Body of pancreas (tissue), 4 donors: ENCODE data around the gene ZNF175. TPM values are rescaled to one million over a fixed set of nuclear protein-coding genes. Genes with fewer than 3 reads are reported as not detected.

Experiments used
- ATAC-seq: fragments of 150-250 bp; one replicate; pipeline ENCODE4 v1.9.1; 2016
- DNase-seq, 4 donors: peaks; one replicate each; pipeline ENCODE4 v3.0.0-alpha.2; 2019
- H3K27ac ChIP-seq, 4 donors: fragments of 200-600 bp; sonication (generic); 1 replicate in 3 of 4; 2 replicates in 1 of 4; pipeline versions ENCODE4 v1.5.1 to v1.6.1; 2016 to 2019; ENCODE audit warnings: mild to moderate bottlenecking in 1 of 4, mixed read lengths in 1 of 4, moderate library complexity in 1 of 4
- H3K27me3 ChIP-seq, 2 donors: fragments of 200-600 bp; sonication (generic); one replicate each; pipeline ENCODE4 v1.6.0; 2016; ENCODE audit warnings: mild to moderate bottlenecking in 1 of 2
- H3K36me3 ChIP-seq, 2 donors: fragments of 200-600 bp; sonication (generic); replicated peaks in 1 of 2; 2 replicates each; pipeline ENCODE4 v1.5.1; 2016; ENCODE audit warnings: low read depth in 2 of 2; ENCODE audit not compliant: insufficient read depth in 1 of 2
- H3K4me1 ChIP-seq: fragments of 200-600 bp; sonication (generic); one replicate; pipeline ENCODE4 v1.6.0; 2016
- H3K4me3 ChIP-seq, 2 donors: fragments of 200-600 bp; sonication (generic); 1 replicate in 1 of 2; 2 replicates in 1 of 2; pipeline ENCODE4 v1.5.1; 2016 to 2019
- H3K9me3 ChIP-seq, 3 donors: fragments of 200-600 bp; sonication (generic); 1 replicate in 2 of 3; 2 replicates in 1 of 3; pipeline ENCODE4 v1.5.1; 2016
- POLR2A ChIP-seq, 3 donors: fragments of 450-650 bp; IDR thresholded peaks; one replicate each; pipeline ENCODE4 v1.6.1; 2016; ENCODE audit warnings: antibody characterized with exemption in 3 of 3, mild to moderate bottlenecking in 2 of 3
- WGBS, 2 donors: methylation state at CpG; one replicate each; pipeline ENCODE4 v1.1.5; 2017; 5-methylcytosine and 5-hydroxymethylcytosine counted together
- intact Hi-C: fragments of 100-400 bp; cut with DNase I; formaldehyde crosslinking; loops from one replicate; pipeline ENCODE4 v1.15.1; 2023
- total RNA-seq, 2 donors: library from RNA; depleted of rRNA; stranded (reverse); fragments of >200 nt; gene quantifications; one replicate each; pipeline ENCODE4 v1.1.0, GENCODE V29; 2016
- TF ChIP-seq, protein P1 (sequence below), 7 experiments: fragments of 450-650 bp in 4 of 7; fragments of 200-600 bp in 3 of 7; sonication (generic) in 3 of 7; IDR thresholded peaks; one replicate each; pipeline ENCODE4 v1.5.1; 2016 to 2019; ENCODE audit warnings: antibody characterized with exemption in 7 of 7

The ZNF175 gene
- total RNA-seq, 2 donors from 2014 or later: 4.3 to 5.2 TPM

GRCh38 chr19:51552996-51553725 is 17.9 kb upstream of the ZNF175 start:
- no peak for TF ChIP-seq POLR2A (IDR thresholded peaks at IDR 0.05)
- TF ChIP-seq, protein P1, sequence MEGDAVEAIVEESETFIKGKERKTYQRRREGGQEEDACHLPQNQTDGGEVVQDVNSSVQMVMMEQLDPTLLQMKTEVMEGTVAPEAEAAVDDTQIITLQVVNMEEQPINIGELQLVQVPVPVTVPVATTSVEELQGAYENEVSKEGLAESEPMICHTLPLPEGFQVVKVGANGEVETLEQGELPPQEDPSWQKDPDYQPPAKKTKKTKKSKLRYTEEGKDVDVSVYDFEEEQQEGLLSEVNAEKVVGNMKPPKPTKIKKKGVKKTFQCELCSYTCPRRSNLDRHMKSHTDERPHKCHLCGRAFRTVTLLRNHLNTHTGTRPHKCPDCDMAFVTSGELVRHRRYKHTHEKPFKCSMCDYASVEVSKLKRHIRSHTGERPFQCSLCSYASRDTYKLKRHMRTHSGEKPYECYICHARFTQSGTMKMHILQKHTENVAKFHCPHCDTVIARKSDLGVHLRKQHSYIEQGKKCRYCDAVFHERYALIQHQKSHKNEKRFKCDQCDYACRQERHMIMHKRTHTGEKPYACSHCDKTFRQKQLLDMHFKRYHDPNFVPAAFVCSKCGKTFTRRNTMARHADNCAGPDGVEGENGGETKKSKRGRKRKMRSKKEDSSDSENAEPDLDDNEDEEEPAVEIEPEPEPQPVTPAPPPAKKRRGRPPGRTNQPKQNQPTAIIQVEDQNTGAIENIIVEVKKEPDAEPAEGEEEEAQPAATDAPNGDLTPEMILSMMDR (IDR thresholded peaks at IDR 0.05): no peak
- intact Hi-C loops: no loop called here
- ATAC-seq: no peak
- 5 to 6% methylated on average over 20 of the region's 20 CpGs for WGBS, 2 donors
- Histone ChIP-seq H3K4me1 (no peaks in the 10 kb centered on the region), H3K9me3 (no peaks in the 10 kb centered on the region), H3K4me3 (no peak overlapping the region), H3K36me3 (no peaks in the 10 kb centered on the region), H3K27ac (no peak overlapping the region), H3K27me3 (no peaks in the 10 kb centered on the region)
- DNase-seq: peak; percentile 48 to 71 (median 52)

- intact Hi-C loops: no loop called here
Measured at GRCh38 chr19:51559240-51559639, 11.8 kb upstream of the ZNF175 start.

GRCh38 chr19:51560339-51560738 is 10.7 kb upstream of the ZNF175 start:
- Histone ChIP-seq H3K36me3 (no peaks in the 10 kb centered on the region), H3K4me3 (no peak overlapping the region), H3K4me1 (no peaks in the 10 kb centered on the region), H3K27ac (no peak overlapping the region), H3K27me3 (no peaks in the 10 kb centered on the region), H3K9me3 (no peaks in the 10 kb centered on the region)
- DNase-seq: no peak
- intact Hi-C loops: loop anchor here (5.0 kb wide), 1 partner anchor 37 kb away; no protein-coding TSS in a partner anchor
- ATAC-seq: no peak
- TF ChIP-seq, protein P1 (IDR thresholded peaks at IDR 0.05): no peak
- no peak for TF ChIP-seq POLR2A (IDR thresholded peaks at IDR 0.05)
- 14 to 17% methylated on average over 3 to 4 of the region's 4 CpGs for WGBS, 2 donors

More at GRCh38 chr19:51559240-51559639, 11.8 kb upstream of the ZNF175 start:
- Histone ChIP-seq H3K27ac (no peak overlapping the region), H3K36me3 (no peaks in the 10 kb centered on the region), H3K9me3 (no peaks in the 10 kb centered on the region), H3K4me3 (no peak overlapping the region), H3K27me3 (no peaks in the 10 kb centered on the region), H3K4me1 (no peaks in the 10 kb centered on the region)
- ATAC-seq (no peak), DNase-seq (no peak)
- WGBS, 2 donors: 25 to 30% methylated on average over 1 of the region's 1 CpG
- TF ChIP-seq POLR2A (IDR thresholded peaks at IDR 0.05): no peak
- TF ChIP-seq, protein P1 (IDR thresholded peaks at IDR 0.05): no peak

- H3K27ac ChIP-seq: no peak overlapping the region
- no peak for DNase-seq
- intact Hi-C loops: loop anchor here (5.0 kb wide), 1 partner anchor 33 kb away; no protein-coding TSS in a partner anchor
- TF ChIP-seq, protein P1 (IDR thresholded peaks at IDR 0.05): no peak
- TF ChIP-seq POLR2A (IDR thresholded peaks at IDR 0.05): no peak
- H3K36me3 ChIP-seq: no peaks in the 10 kb centered on the region
- H3K27me3 ChIP-seq: no peaks in the 10 kb centered on the region
- H3K4me1 ChIP-seq: no peaks in the 10 kb centered on the region
- no peak overlapping the region for H3K4me3 ChIP-seq
- no peak for ATAC-seq
- H3K9me3 ChIP-seq: no peaks in the 10 kb centered on the region
- 29 to 38% methylated on average over 2 to 6 of the region's 6 CpGs for WGBS, 2 donors
Measured at GRCh38 chr19:51564791-51565190, 6.3 kb upstream of the ZNF175 start.

DNA sequence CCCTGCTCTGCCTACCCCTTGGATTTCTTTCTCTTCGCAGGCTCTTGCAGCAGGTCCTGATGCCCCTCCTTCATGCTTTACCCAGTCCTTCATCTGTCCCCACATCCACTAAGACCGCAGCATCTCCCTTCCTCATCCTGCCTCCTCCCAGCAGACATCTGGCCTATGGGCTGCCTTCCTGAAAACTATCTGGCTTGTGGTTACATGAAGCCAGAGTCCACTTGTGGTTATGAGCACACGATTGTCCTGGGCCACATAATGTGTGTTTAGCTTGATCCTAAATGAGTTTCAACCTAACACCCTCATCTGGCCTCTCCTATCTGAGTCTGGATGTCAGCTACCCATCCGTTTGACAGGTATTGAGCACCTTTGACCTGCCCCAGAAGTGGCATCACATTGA is 5.5 kb upstream of the ZNF175 start:
- no peak for TF ChIP-seq POLR2A (IDR thresholded peaks at IDR 0.05)
- intact Hi-C loops: no loop called here
- Histone ChIP-seq H3K27ac (no peak overlapping the region), H3K27me3 (no peaks in the 10 kb centered on the region), H3K4me3 (no peak overlapping the region), H3K4me1 (no peaks in the 10 kb centered on the region), H3K36me3 (no peaks in the 10 kb centered on the region), H3K9me3 (no peaks in the 10 kb centered on the region)
- ATAC-seq (no peak), DNase-seq (no peak)
- WGBS, 2 donors: 36 to 45% methylated on average over 4 of the region's 4 CpGs
